ENCODE measurements around the gene GSX2.

Gene GSX2

GRCh38 chr4:54065282-54066087 is 34.5 kb upstream of the GSX2 start:
- peak; percentile 31 to 36 for DNase-seq
- TF ChIP-seq GATA1 (IDR thresholded peaks at IDR 0.05; ENCODE audit: low read depth, low read length) = no peak
- no peak for TF ChIP-seq POLR2A (IDR thresholded peaks at IDR 0.05; ENCODE audit: low read length)

DNA sequence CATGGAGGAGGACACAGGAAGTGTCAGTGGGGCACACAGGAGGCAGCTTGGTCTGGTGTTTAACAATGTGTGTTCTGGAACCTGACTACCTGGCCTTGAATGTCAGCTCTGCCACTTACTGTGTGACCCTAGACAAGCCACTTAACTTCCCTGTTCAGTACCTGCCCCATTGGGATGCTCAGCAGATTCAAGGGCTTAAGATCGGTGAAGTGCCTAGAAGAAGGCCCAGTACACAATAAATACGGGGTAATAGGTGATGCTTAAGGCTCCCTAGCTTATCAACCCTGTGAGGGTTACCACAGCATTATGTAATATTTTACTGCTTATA is 33.9 kb upstream of the GSX2 start:
- TF ChIP-seq GATA1 (IDR thresholded peaks at IDR 0.05; ENCODE audit: low read depth, low read length) (no peak), POLR2A (IDR thresholded peaks at IDR 0.05; ENCODE audit: low read length) (no peak)
- DNase-seq = no peak

DNA sequence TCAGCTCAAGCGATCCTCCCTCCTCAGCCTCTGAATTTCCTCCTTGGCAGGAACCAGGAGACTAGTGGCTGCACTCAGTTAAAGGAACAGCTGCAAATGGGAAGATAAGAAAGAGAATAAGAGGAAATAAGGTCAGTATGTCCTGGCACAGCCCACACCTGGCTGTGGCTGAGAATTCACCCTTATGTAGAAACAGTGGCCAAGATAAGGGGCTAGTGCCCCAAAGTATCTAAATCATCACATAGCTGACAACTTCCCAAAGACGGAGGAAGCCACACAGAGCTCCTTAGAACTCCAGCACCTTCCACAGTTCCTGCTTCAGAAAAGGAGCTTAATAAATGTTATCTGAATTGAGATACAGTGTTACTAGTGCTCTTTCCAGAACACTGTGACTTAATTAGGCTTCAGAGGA is 33.2 kb upstream of the GSX2 start:
- peak; percentile 52 to 79 for DNase-seq
- TF ChIP-seq GATA1 (IDR thresholded peaks at IDR 0.05; ENCODE audit: low read depth, low read length) (no peak), POLR2A (IDR thresholded peaks at IDR 0.05; ENCODE audit: low read length) (peak; percentile 23)

DNA sequence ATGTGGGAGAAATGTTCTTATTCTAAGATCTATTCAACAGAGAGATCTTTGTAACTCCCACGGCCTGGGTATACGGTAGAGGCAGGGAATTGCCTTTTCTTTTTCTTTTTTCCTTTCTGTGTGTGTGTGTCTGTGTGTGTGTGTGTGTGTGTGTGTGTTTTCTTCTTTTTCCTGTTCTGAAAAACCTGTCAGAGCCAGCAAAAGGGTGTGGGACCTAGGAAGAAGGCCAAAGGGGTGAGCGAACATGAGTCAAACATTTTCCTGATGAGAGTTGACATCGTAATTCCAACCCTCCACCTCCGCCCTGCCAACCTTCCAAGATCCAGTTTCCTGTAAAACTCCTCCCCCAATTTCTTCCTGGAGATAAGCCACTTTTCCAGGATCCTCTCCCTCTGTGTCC is 32.8 kb upstream of the GSX2 start:
- peak in 1 of 2 experiments; percentile 36 for DNase-seq
- TF ChIP-seq GATA1 (IDR thresholded peaks at IDR 0.05; ENCODE audit: low read depth, low read length) (no peak), POLR2A (IDR thresholded peaks at IDR 0.05; ENCODE audit: low read length) (no peak)

DNA sequence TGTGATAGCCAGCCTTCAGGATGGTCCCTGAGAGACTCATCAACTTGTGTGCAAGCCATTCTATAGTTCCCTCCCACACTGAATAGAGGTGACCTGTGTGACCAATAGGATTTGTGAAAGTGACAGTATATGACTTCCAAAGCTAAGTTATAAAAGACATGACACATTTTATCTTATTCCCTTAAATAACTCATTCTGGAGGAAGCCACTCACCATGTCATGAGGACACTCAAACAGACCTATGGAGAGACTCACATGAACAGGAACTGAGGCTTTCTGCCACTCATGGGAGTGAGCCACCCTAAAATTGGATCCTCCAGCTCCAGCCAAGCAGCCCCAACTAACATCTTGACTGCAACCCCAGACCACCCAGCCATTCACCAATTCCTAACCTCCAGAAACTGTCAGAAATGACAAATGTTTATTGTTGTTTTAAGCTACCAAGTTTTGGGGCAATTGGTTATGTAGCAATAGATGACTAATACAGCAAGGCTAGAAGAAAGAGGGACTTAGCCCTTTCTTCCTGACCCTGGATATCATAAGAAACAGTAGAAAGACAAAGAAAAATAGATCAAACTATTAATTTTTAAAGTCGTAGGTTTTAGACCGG is 26.6 kb upstream of the GSX2 start:
- TF ChIP-seq POLR2A (IDR thresholded peaks at IDR 0.05; ENCODE audit: low read length) = no peak
- TF ChIP-seq GATA1 (IDR thresholded peaks at IDR 0.05; ENCODE audit: low read depth, low read length) = no peak
- no peak for DNase-seq

GRCh38 chr4:54074381-54074780 is 25.6 kb upstream of the GSX2 start:
- no peak for DNase-seq
- TF ChIP-seq POLR2A (IDR thresholded peaks at IDR 0.05; ENCODE audit: low read length) = no peak
- no peak for TF ChIP-seq GATA1 (IDR thresholded peaks at IDR 0.05; ENCODE audit: low read depth, low read length)

DNA sequence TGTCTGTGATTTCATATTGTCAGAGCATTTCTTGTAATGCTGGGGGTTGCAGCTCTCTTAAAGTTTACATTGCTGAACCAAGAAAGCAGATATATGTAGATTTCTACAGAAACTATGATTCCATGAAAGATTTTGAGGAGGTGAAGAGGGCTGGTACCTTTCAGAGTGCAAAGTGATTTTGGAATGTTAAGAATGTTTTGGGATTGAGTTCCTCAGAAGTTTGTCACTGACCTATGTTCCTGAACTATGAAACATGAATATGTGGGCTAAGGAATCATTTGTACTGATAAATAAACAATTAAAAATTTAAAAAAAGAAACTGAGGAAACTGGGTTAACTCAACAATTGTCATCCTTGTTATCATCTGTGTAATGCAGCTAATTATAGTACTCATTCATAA is 23.3 kb upstream of the GSX2 start:
- TF ChIP-seq POLR2A (IDR thresholded peaks at IDR 0.05; ENCODE audit: low read length) = no peak
- TF ChIP-seq GATA1 (IDR thresholded peaks at IDR 0.05; ENCODE audit: low read depth, low read length) = no peak
- DNase-seq = no peak

DNA sequence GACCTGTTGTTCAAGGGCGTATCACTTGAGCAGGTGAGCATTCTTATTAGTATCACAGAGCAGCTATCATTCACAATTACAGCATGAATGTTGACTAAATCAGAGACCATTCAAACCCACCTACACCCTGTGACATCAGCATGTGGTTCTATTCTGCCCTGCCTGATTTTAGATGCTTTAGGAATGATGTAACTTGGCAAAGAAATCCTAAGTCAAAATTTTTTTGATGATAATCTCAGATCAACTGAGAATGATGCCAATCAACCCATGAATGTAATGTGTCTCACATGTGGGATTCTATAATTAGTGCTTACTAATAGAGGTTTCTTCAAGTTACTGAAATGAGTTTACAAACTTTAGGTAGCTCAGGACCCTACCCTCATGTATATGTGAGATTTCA is 22.2 kb upstream of the GSX2 start:
- TF ChIP-seq POLR2A (IDR thresholded peaks at IDR 0.05; ENCODE audit: low read length) = no peak
- TF ChIP-seq GATA1 (IDR thresholded peaks at IDR 0.05; ENCODE audit: low read depth, low read length) = no peak
- no peak for DNase-seq

- no peak for DNase-seq
- TF ChIP-seq GATA1 (IDR thresholded peaks at IDR 0.05; ENCODE audit: low read depth, low read length) (no peak), POLR2A (IDR thresholded peaks at IDR 0.05; ENCODE audit: low read length) (no peak)
Measured at GRCh38 chr4:54082168-54082567, 17.8 kb upstream of the GSX2 start.

DNA sequence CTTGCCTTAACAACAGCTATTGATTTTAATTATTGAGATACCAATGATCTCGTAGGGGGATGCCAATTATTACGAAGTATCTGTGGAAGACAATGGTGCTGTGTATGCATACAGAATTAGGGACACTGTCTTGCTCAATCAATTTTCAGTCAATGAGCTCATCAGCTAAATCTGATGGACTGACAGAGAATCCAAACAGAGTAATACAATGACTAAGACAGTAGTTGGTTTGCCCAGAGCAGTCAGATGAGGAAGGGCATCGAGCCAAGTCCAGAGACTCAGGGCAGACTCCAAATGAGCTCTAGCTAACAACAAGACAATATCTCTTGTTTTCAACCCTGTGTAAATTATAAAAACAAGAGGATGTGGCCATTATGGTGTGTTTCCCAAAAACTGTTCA is 14.7 kb upstream of the GSX2 start:
- no peak for DNase-seq
- TF ChIP-seq POLR2A (IDR thresholded peaks at IDR 0.05; ENCODE audit: low read length) (no peak), GATA1 (IDR thresholded peaks at IDR 0.05; ENCODE audit: low read depth, low read length) (no peak)

GRCh38 chr4:54089875-54090274 is 10.1 kb upstream of the GSX2 start:
- no peak for TF ChIP-seq GATA1 (IDR thresholded peaks at IDR 0.05; ENCODE audit: low read depth, low read length)
- TF ChIP-seq POLR2A (IDR thresholded peaks at IDR 0.05; ENCODE audit: low read length) = no peak
- no peak for DNase-seq

GRCh38 chr4:54090404-54090803 is 9.6 kb upstream of the GSX2 start:
- DNase-seq = no peak
- no peak for TF ChIP-seq GATA1 (IDR thresholded peaks at IDR 0.05; ENCODE audit: low read depth, low read length)
- TF ChIP-seq POLR2A (IDR thresholded peaks at IDR 0.05; ENCODE audit: low read length) = no peak

GRCh38 chr4:54090804-54091623 is 8.9 kb upstream of the GSX2 start:
- no peak for TF ChIP-seq GATA1 (IDR thresholded peaks at IDR 0.05; ENCODE audit: low read depth, low read length)
- no peak for TF ChIP-seq POLR2A (IDR thresholded peaks at IDR 0.05; ENCODE audit: low read length)
- DNase-seq = no peak

- peak; percentile 40 to 52 for DNase-seq
- no peak for TF ChIP-seq GATA1 (IDR thresholded peaks at IDR 0.05; ENCODE audit: low read depth, low read length)
- no peak for TF ChIP-seq POLR2A (IDR thresholded peaks at IDR 0.05; ENCODE audit: low read length)
Measured at GRCh38 chr4:54091637-54092404, 8.1 kb upstream of the GSX2 start.

Data from erythroblast (primary cell).